Measurements from ENCODE around the gene IFNA4.

The IFNA4 gene

DNA sequence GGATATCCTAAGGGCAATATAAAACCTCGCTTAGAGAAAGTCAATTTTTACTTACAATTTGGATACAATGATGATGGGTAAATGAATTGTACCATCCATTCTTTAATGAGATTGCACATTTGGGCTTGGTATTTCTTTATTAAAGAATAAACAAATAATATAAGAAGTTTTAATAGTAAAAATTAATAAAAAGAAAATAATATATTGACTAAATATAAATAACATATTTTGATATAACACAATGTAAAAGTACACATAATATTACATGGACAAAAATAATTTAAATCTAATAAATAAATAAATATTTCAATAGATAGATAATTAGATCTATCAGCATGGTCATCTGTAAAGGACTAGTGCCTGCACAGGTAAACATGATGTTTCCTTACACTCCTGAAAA lies 21.9 kb downstream of the IFNA4 start:
- no peak for DNase-seq

DNA sequence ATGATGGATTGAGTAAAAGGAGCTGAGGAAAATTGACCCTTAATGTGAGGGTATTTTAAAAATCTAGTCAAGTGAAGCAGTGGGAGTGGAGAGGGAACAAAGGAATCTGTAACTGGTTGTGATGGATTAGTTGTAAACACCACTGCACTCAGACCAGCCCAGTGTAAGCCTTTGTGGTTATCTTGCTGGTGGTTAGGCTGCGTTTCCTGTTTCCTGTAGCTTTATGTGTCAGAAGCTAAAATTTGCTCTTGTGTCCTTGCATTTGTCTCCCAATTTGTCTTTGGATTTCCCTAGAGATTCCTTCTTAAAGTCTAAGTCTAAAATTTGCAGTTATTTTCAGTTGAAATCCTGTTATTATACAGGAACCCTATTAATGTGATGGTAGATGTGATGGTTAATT lies 27.2 kb downstream of the IFNA4 start:
- no peak for DNase-seq

DNA sequence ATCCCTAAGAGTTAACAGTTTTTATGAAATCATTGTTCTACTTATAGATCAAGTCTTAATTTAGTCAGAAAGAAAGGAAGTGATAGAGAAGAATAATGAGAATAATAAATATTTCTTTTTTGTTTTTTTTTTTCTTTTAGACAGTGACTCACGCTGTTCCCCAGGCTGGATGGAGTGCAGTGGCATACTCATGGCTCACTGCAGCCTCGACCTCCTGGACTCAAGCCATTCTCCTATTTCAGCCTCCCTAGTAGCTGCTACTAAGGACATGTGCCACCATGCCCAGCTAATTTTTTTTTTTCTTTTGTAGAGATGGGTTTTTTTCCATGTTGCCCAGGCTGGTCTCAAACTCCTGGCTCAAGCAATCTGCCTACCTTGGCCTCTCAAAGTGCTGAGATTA lies 31.9 kb downstream of the IFNA4 start:
- DNase-seq = no peak

DNA sequence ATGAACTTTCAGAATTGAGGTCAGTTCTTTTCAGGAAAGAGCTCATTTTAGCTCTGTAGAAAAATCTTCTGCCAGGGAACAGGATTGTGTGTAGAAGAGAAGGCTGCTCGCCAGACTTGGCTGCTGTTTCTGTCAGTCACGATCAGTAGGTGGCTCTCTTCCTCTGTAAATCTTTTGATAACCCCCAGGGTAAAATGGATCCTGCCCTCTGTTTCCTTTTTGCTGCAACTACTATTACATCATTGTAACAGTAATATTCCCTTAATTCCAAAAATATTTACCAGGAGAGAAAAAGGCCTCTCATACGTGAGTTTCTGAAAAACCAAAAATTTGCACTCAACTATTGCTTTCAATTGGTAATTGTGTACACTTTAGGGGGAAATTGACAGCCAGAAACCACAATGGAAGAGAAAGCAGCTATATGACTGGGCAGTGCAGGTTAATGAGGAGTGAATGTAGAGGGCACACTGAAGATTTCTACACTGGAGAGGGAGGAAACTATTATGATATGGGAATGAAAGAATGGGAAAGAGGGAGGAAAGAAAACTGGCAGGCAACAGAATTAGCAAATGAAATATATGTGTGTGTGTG lies 33.3 kb downstream of the IFNA4 start:
- DNase-seq = no peak

DNA sequence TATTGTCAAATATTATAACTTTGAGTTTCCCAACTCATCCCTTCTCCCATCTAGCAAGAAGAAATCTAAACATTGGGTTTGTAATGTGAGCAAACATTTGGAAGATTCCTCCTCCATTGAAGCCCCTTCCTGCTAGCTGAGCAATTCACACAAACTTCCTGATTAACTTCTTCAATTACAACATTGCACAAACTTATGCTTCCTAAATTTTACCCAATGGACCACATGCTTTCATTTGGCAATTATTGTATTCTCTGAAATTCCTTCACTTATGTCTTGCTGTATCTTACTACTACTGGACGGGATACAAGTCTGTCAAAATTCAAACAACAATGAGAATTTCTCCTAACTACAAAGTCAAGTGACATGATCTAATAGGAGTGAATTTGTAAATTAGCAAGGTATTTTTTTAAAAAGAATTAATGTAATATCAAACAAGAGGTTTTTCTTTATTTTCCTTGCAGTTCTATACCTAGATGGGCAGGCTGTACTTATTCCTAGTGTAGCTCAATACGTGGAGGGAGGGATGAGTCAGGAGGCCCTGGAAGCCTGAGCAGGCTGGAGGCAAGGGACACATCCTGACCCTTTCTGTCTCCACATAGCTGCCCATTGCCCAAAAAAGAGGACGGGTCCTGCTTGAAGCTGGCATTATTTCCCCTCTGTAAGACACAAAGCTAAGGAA lies 33.9 kb downstream of the IFNA4 start:
- DNase-seq = no peak

DNA sequence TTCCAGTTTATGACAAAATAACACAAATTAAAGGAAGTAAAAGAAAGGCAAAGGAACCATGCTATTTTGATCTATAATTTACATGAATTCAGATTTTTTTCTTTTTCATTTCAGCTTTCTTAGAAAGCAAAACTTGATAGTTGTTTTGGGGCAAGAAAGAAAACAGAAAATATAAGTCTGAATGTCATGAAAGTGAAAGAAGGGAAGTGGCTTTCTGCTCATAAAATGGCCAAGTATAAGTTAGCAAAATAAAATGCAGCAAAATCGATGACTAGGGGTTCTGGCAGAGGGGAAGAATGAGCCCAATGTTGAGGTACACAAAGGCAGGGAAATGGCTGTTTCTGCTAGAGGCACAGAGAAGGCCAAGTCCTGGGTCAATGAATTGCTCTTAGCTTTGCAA lies 42.8 kb downstream of the IFNA4 start:
- no peak for DNase-seq

DNA sequence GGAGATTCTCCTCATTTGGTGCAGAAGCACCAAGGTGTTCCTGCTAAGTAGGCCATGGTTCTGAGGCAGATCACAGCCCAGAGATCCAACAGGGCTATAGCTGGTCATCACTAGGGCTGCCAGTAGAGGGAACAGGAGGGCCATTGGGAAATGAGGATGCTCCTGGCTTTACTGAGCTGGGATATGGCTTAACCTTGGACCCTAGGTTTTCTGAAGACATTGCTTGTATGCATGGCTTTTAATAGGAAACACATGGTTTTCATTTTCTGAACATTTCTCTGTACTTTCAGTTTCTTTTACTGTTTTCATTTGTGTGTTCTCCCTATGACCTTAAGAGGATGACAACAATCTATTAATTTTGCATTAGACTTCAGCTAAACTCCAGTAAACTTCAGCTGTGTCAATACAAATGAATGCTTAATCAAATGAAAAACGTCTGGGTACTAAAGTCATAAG lies 45.9 kb downstream of the IFNA4 start, which contains the start of gene IFNW1:
TSS of gene IFNW1 (minus strand) at position 406 of the 456 bp plus-strand sequence. CDS start at position 144, 262 bp downstream.
- no peak for DNase-seq

DNA sequence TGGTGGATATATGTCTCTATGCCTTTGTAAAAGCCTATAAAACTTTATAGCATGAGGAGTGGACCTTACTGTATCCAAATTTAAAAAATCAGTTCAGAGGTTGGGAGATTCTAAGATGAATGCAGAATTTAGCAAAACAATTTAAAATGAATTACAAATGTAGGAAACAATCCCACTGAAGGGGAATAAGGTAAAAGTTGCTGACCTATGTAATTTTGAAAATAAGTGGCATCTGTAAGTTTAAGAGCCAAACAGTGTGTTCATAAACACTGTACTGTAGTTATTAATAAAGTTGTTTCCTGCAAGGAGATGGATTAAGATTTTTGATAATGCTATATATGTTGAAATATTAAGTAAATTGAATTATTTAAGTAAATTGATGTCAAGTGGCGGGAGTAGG lies 50.4 kb downstream of the IFNA4 start:
- no peak for DNase-seq

Data from activated CD8-positive, alpha-beta memory T cell treated with anti-CD3 and anti-CD28 coated beads, Interleukin-2, amount 50 U/mL, for 4 hours (primary cell).